Astrocyte (in vitro differentiated cells and primary cell): ENCODE data around the gene GPR39. TPM values are rescaled to one million over a fixed set of nuclear protein-coding genes. Genes with fewer than 3 reads are reported as not detected.

ENCODE experiments used
- DNase-seq: peaks from one replicate; pipeline ENCODE4 v3.0.0-alpha.2; 2010; ENCODE audit warnings: low read depth
- FAIRE-seq: peaks from 2 replicates; lab custom pipeline; 2011; peaks lifted over from hg19 to GRCh38; lab: Jason Lieb, UNC
- H2AFZ ChIP-seq: 2 replicates; pipeline ENCODE4 v1.6.0; 2012; ENCODE audit warnings: low read depth, low read length, inconsistent platforms
- H3K27ac ChIP-seq: 2 replicates; pipeline ENCODE4 v1.5.1; 2011; ENCODE audit warnings: low read depth, low read length, inconsistent platforms
- H3K27me3 ChIP-seq: 2 replicates; pipeline ENCODE4 v1.6.0; 2011; ENCODE audit warnings: low read length, inconsistent platforms; ENCODE audit not compliant: insufficient read depth
- H3K36me3 ChIP-seq: 2 replicates; pipeline ENCODE4 v1.5.1; 2011; ENCODE audit warnings: low read length, inconsistent platforms; ENCODE audit not compliant: insufficient read depth
- H3K4me1 ChIP-seq: 2 replicates; pipeline ENCODE4 v1.5.1; 2011; ENCODE audit warnings: low read length, inconsistent platforms; ENCODE audit not compliant: insufficient read depth
- H3K4me2 ChIP-seq: 2 replicates; pipeline ENCODE4 v1.6.0; 2012; ENCODE audit warnings: low read length, inconsistent platforms
- H3K4me3 ChIP-seq: 2 replicates; pipeline ENCODE4 v1.5.1; 2011; ENCODE audit warnings: low read depth, mild to moderate bottlenecking, low read length, inconsistent platforms; ENCODE audit not compliant: insufficient read depth
- H3K79me2 ChIP-seq: 2 replicates; pipeline ENCODE4 v1.6.0; 2012; ENCODE audit warnings: mild to moderate bottlenecking, low read length, inconsistent platforms; ENCODE audit not compliant: insufficient read depth
- H3K9ac ChIP-seq: 2 replicates; pipeline ENCODE4 v1.6.0; 2012; ENCODE audit warnings: mild to moderate bottlenecking, low read length, inconsistent platforms
- H3K9me3 ChIP-seq: 2 replicates; pipeline ENCODE4 v1.5.1; 2012; ENCODE audit warnings: low read depth, mild to moderate bottlenecking, low read length, inconsistent platforms; ENCODE audit not compliant: insufficient read depth
- H4K20me1 ChIP-seq: 2 replicates; pipeline ENCODE4 v1.6.0; 2012; ENCODE audit warnings: low read length, inconsistent platforms; ENCODE audit not compliant: insufficient read depth
- H3K27ac Mint-ChIP-seq: one replicate; pipeline ENCODE4 v1.8.0; 2021; ENCODE audit warnings: mild to moderate bottlenecking, mixed read lengths; ENCODE audit not compliant: unreplicated experiment
- H3K27me3 Mint-ChIP-seq: one replicate; pipeline ENCODE4 v1.8.0; 2021; ENCODE audit warnings: low read depth, mixed read lengths; ENCODE audit not compliant: unreplicated experiment
- H3K36me3 Mint-ChIP-seq: one replicate; pipeline ENCODE4 v1.8.0; 2021; ENCODE audit warnings: low read depth, mixed read lengths; ENCODE audit not compliant: unreplicated experiment
- H3K4me1 Mint-ChIP-seq: one replicate; pipeline ENCODE4 v1.8.0; 2021; ENCODE audit warnings: low read depth, mixed read lengths; ENCODE audit not compliant: unreplicated experiment
- H3K4me3 Mint-ChIP-seq: one replicate; pipeline ENCODE4 v1.8.0; 2021; ENCODE audit warnings: mild to moderate bottlenecking, moderate library complexity, mixed read lengths; ENCODE audit not compliant: unreplicated experiment
- H3K9me3 Mint-ChIP-seq: one replicate; pipeline ENCODE4 v1.8.0; 2021; ENCODE audit warnings: mild to moderate bottlenecking, mixed read lengths; ENCODE audit not compliant: unreplicated experiment
- CTCF ChIP-seq: IDR thresholded peaks from 2 replicates; pipeline ENCODE4 v1.5.1; 2011; ENCODE audit warnings: low read depth, mild to moderate bottlenecking, inconsistent platforms, low read length, moderate library complexity; ENCODE audit not compliant: insufficient read depth
- EZH2 ChIP-seq: IDR thresholded peaks from 2 replicates; pipeline ENCODE4 v1.6.1; 2012; ENCODE audit warnings: mild to moderate bottlenecking, low read length, inconsistent platforms; ENCODE audit not compliant: insufficient read depth
- total RNA-seq: library from RNA; stranded (reverse); gene quantifications from 2 replicates; pipeline ENCODE4 v1.2.1, GENCODE V29; 2021

GPR39 gene
- total RNA-seq, 1 donor from 2014 or later = 4.4 TPM

- no peaks in the 10 kb centered on the region for H3K36me3 ChIP-seq
- FAIRE-seq (no peak), DNase-seq (no peak)
- TF ChIP-seq CTCF (no peak), EZH2 (no peak)
- no peaks in the 10 kb centered on the region for H4K20me1 ChIP-seq
- peaks cover 2% of the 10 kb centered on the region for H3K4me1 Mint-ChIP-seq
- no peak overlapping the region for H3K9ac ChIP-seq
- no peaks in the 10 kb centered on the region for H3K27me3 ChIP-seq
- no peak overlapping the region for H3K4me3 ChIP-seq
- no peaks in the 10 kb centered on the region for H3K4me1 ChIP-seq
- no peak overlapping the region for H3K27ac ChIP-seq
- no peaks in the 10 kb centered on the region for H3K9me3 ChIP-seq
- H2AFZ ChIP-seq = no peak overlapping the region
- H3K79me2 ChIP-seq = no peaks in the 10 kb centered on the region
- H3K27me3 Mint-ChIP-seq = peaks cover 18% of the 10 kb centered on the region
- H3K9me3 Mint-ChIP-seq = no peaks in the 10 kb centered on the region
- no peak overlapping the region for H3K4me3 Mint-ChIP-seq
- H3K27ac Mint-ChIP-seq = no peak overlapping the region
- H3K4me2 ChIP-seq = no peak overlapping the region
- H3K36me3 Mint-ChIP-seq = no peaks in the 10 kb centered on the region
These were observed 192.7 kb downstream of the GPR39 start for GRCh38 chr2:132609101-132609890.

GRCh38 chr2:132611719-132612118, 195.1 kb downstream of the GPR39 start:
- H3K4me1 Mint-ChIP-seq = peaks cover 2% of the 10 kb centered on the region
- no peaks in the 10 kb centered on the region for H3K4me1 ChIP-seq

More at GRCh38 chr2:132611719-132612118, 195.1 kb downstream of the GPR39 start:
- TF ChIP-seq EZH2 (no peak), CTCF (no peak)
- Mint-ChIP-seq H3K27ac (no peak overlapping the region), H3K4me3 (no peak overlapping the region), H3K9me3 (no peaks in the 10 kb centered on the region), H3K27me3 (peaks cover 5% of the 10 kb centered on the region), H3K36me3 (no peaks in the 10 kb centered on the region)
- no peak for FAIRE-seq
- H3K9ac ChIP-seq = no peak overlapping the region
- no peaks in the 10 kb centered on the region for H3K79me2 ChIP-seq
- H3K27me3 ChIP-seq = no peaks in the 10 kb centered on the region
- no peak overlapping the region for H3K4me2 ChIP-seq
- no peak overlapping the region for H2AFZ ChIP-seq
- no peaks in the 10 kb centered on the region for H4K20me1 ChIP-seq
- no peak overlapping the region for H3K27ac ChIP-seq
- no peak overlapping the region for H3K4me3 ChIP-seq
- H3K9me3 ChIP-seq = no peaks in the 10 kb centered on the region
- no peak for DNase-seq
- no peaks in the 10 kb centered on the region for H3K36me3 ChIP-seq
